ENCODE data around the gene MRPL43. TPM values are rescaled to one million over a fixed set of nuclear protein-coding genes. Genes with fewer than 3 reads are reported as not detected.
"Not testable (repeated sequence)": the region's sequence is repeated elsewhere in the genome, so short reads cannot be mapped to it uniquely, and the experiment has no call there.

Gene MRPL43
- total and polyA plus RNA-seq, 3 experiments from 2014 or later = 62.5 to 129 (median 62.8) TPM

- no peak for DNase-seq
- peaks cover 4% of the 10 kb centered on the region for H3K36me3 ChIP-seq (ENCODE audit: insufficient read depth, low read length)
- H3K27me3 Mint-ChIP-seq = no peaks in the 10 kb centered on the region
- ChIA-PET CTCF (no interaction called here), POLR2A (no interaction called here)
- H3K9me3 ChIP-seq (ENCODE audit: low read length) = no peaks in the 10 kb centered on the region
- no peak overlapping the region for H3K27ac ChIP-seq (ENCODE audit: low read depth, low read length)
- no peaks in the 10 kb centered on the region for H3K4me1 ChIP-seq (ENCODE audit: insufficient read depth, low read length)
- no peak overlapping the region for H3K27ac Mint-ChIP-seq
- H3K4me3 ChIP-seq (ENCODE audit: low read length) = no peak overlapping the region
- H3K9me3 Mint-ChIP-seq = no peaks in the 10 kb centered on the region
- no peaks in the 10 kb centered on the region for H3K27me3 ChIP-seq (ENCODE audit: insufficient read depth, low read length, poor library complexity, severe bottlenecking)
- H3K4me3 Mint-ChIP-seq = no peak overlapping the region
- H3K4me1 Mint-ChIP-seq = no peaks in the 10 kb centered on the region
- peaks cover 0 to 39% (median 13%) of the 10 kb centered on the region in 3 donors for H3K36me3 Mint-ChIP-seq
Measured at GRCh38 chr10:100978121-100978900, 9.0 kb downstream of the MRPL43 start.

- H3K4me1 ChIP-seq (ENCODE audit: insufficient read depth, low read length) = no peaks in the 10 kb centered on the region
- H3K36me3 ChIP-seq (ENCODE audit: insufficient read depth, low read length) = peaks cover 4% of the 10 kb centered on the region
- H3K27ac Mint-ChIP-seq = peak overlapping the region in 4 of 8 donors; percentile 23 to 60 (median 55)
- ChIA-PET CTCF (no interaction called here), POLR2A (no interaction called here)
- no peak overlapping the region for H3K27ac ChIP-seq (ENCODE audit: low read depth, low read length)
- H3K9me3 Mint-ChIP-seq = no peaks in the 10 kb centered on the region
- no peaks in the 10 kb centered on the region for H3K27me3 Mint-ChIP-seq
- no peaks in the 10 kb centered on the region for H3K9me3 ChIP-seq (ENCODE audit: low read length)
- no peaks in the 10 kb centered on the region for H3K27me3 ChIP-seq (ENCODE audit: insufficient read depth, low read length, poor library complexity, severe bottlenecking)
- no peak for DNase-seq
- peaks cover 0 to 31% (median 13%) of the 10 kb centered on the region in 3 donors for H3K36me3 Mint-ChIP-seq
- H3K4me1 Mint-ChIP-seq = no peaks in the 10 kb centered on the region
- no peak overlapping the region for H3K4me3 ChIP-seq (ENCODE audit: low read length)
- H3K4me3 Mint-ChIP-seq = no peak overlapping the region
Measured at GRCh38 chr10:100977436-100977835, 9.9 kb downstream of the MRPL43 start.

- H3K4me3 ChIP-seq (ENCODE audit: low read length) = no peak overlapping the region
- peak overlapping the region in 4 of 8 donors; percentile 6 to 60 (median 34) for H3K27ac Mint-ChIP-seq
- no peaks in the 10 kb centered on the region for H3K4me1 ChIP-seq (ENCODE audit: insufficient read depth, low read length)
- H3K27me3 Mint-ChIP-seq = no peaks in the 10 kb centered on the region
- no peak for DNase-seq
- H3K36me3 Mint-ChIP-seq = peaks cover 0 to 26% (median 13%) of the 10 kb centered on the region in 3 donors
- no peaks in the 10 kb centered on the region for H3K9me3 ChIP-seq (ENCODE audit: low read length)
- ChIA-PET POLR2A (no interaction called here), CTCF (no interaction called here)
- H3K27ac ChIP-seq (ENCODE audit: low read depth, low read length) = no peak overlapping the region
- peaks cover 4% of the 10 kb centered on the region for H3K36me3 ChIP-seq (ENCODE audit: insufficient read depth, low read length)
- H3K27me3 ChIP-seq (ENCODE audit: insufficient read depth, low read length, poor library complexity, severe bottlenecking) = no peaks in the 10 kb centered on the region
- H3K4me1 Mint-ChIP-seq = no peaks in the 10 kb centered on the region
- no peaks in the 10 kb centered on the region for H3K9me3 Mint-ChIP-seq
- no peak overlapping the region for H3K4me3 Mint-ChIP-seq
Measured at GRCh38 chr10:100976906-100977305, 10.4 kb downstream of the MRPL43 start.

- H3K9me3 ChIP-seq (ENCODE audit: low read length); H3K27ac ChIP-seq (ENCODE audit: low read depth, low read length); H3K4me3 ChIP-seq (ENCODE audit: low read length); POLR2A ChIA-PET; H3K4me3 Mint-ChIP-seq; H3K4me1 Mint-ChIP-seq; H3K27me3 Mint-ChIP-seq; CTCF ChIA-PET; H3K4me1 ChIP-seq (ENCODE audit: insufficient read depth, low read length); H3K27ac Mint-ChIP-seq; H3K9me3 Mint-ChIP-seq; DNase-seq; H3K27me3 ChIP-seq (ENCODE audit: insufficient read depth, low read length, poor library complexity, severe bottlenecking); H3K36me3 ChIP-seq (ENCODE audit: insufficient read depth, low read length): not testable (repeated sequence)
- peaks cover 0 to 14% (median 10%) of the 10 kb centered on the region in 3 donors for H3K36me3 Mint-ChIP-seq
Measured at GRCh38 chr10:100975397-100975796, 11.9 kb downstream of the MRPL43 start.

GRCh38 chr10:100972904-100973535, 14.3 kb downstream of the MRPL43 start:
- no peak for DNase-seq
- H3K27me3 ChIP-seq (ENCODE audit: insufficient read depth, low read length, poor library complexity, severe bottlenecking) = no peaks in the 10 kb centered on the region
- H3K4me3 Mint-ChIP-seq = no peak overlapping the region
- no peak overlapping the region for H3K4me3 ChIP-seq (ENCODE audit: low read length)
- ChIA-PET CTCF (interaction anchor here (1.5 kb wide), 1 partner anchor 25 kb away, joined by 5 read pairs; no protein-coding TSS in a partner anchor), POLR2A (no interaction called here)
- H3K27me3 Mint-ChIP-seq = no peaks in the 10 kb centered on the region
- no peaks in the 10 kb centered on the region for H3K9me3 ChIP-seq (ENCODE audit: low read length)
- no peaks in the 10 kb centered on the region for H3K36me3 ChIP-seq (ENCODE audit: insufficient read depth, low read length)
- no peak overlapping the region for H3K27ac ChIP-seq (ENCODE audit: low read depth, low read length)
- peaks cover 5% of the 10 kb centered on the region for H3K4me1 ChIP-seq (ENCODE audit: insufficient read depth, low read length)
- peaks cover 0 to 6% (median 0%) of the 10 kb centered on the region in 3 donors for H3K36me3 Mint-ChIP-seq
- H3K27ac Mint-ChIP-seq = peak overlapping the region in 2 of 8 donors; percentile 47 to 61
- H3K4me1 Mint-ChIP-seq = peaks cover 8 to 20% (median 19%) of the 10 kb centered on the region in 3 donors
- H3K9me3 Mint-ChIP-seq = no peaks in the 10 kb centered on the region

- no peak for DNase-seq
- peak overlapping the region in 1 of 7 donors; percentile 8 for H3K4me3 Mint-ChIP-seq
- H3K36me3 Mint-ChIP-seq = peaks cover 0 to 6% (median 0%) of the 10 kb centered on the region in 3 donors
- Histone ChIP-seq H3K9me3 (ENCODE audit: low read length) (no peaks in the 10 kb centered on the region), H3K27me3 (ENCODE audit: insufficient read depth, low read length, poor library complexity, severe bottlenecking) (no peaks in the 10 kb centered on the region), H3K4me3 (ENCODE audit: low read length) (no peak overlapping the region), H3K27ac (ENCODE audit: low read depth, low read length) (no peak overlapping the region), H3K36me3 (ENCODE audit: insufficient read depth, low read length) (no peaks in the 10 kb centered on the region), H3K4me1 (ENCODE audit: insufficient read depth, low read length) (peaks cover 5% of the 10 kb centered on the region)
- CTCF ChIA-PET = interaction anchor here (0.8 to 1.5 kb wide), 2 partner anchors 25 to 46 kb away, joined by 3 to 5 read pairs; no protein-coding TSS in a partner anchor
- no peaks in the 10 kb centered on the region for H3K9me3 Mint-ChIP-seq
- H3K27ac Mint-ChIP-seq = peak overlapping the region in 2 of 8 donors; percentile 47 to 61
- POLR2A ChIA-PET = no interaction called here
- H3K27me3 Mint-ChIP-seq = no peaks in the 10 kb centered on the region
- H3K4me1 Mint-ChIP-seq = peaks cover 8 to 20% (median 20%) of the 10 kb centered on the region in 3 donors
Measured at GRCh38 chr10:100972115-100972903, 15.0 kb downstream of the MRPL43 start.

- H3K27me3 ChIP-seq (ENCODE audit: insufficient read depth, low read length, poor library complexity, severe bottlenecking) = no peaks in the 10 kb centered on the region
- H3K27me3 Mint-ChIP-seq = no peaks in the 10 kb centered on the region
- POLR2A ChIA-PET = no interaction called here
- DNase-seq = no peak
- no peak overlapping the region for H3K4me3 ChIP-seq (ENCODE audit: low read length)
- peaks cover 5% of the 10 kb centered on the region for H3K4me1 ChIP-seq (ENCODE audit: insufficient read depth, low read length)
- CTCF ChIA-PET = interaction anchor here (0.8 to 2.0 kb wide), 3 partner anchors 26 to 47 kb away, joined by 3 to 12 read pairs (median 5); no protein-coding TSS in a partner anchor
- H3K4me3 Mint-ChIP-seq = peak overlapping the region in 6 of 7 donors; percentile 13 to 74 (median 70)
- peaks cover 0 to 2% (median 0%) of the 10 kb centered on the region in 3 donors for H3K36me3 Mint-ChIP-seq
- peaks cover 8 to 20% (median 20%) of the 10 kb centered on the region in 3 donors for H3K4me1 Mint-ChIP-seq
- H3K27ac ChIP-seq (ENCODE audit: low read depth, low read length) = no peak overlapping the region
- no peaks in the 10 kb centered on the region for H3K9me3 ChIP-seq (ENCODE audit: low read length)
- H3K36me3 ChIP-seq (ENCODE audit: insufficient read depth, low read length) = no peaks in the 10 kb centered on the region
- H3K27ac Mint-ChIP-seq = peak overlapping the region in 3 of 8 donors; percentile 10 to 63 (median 48)
- H3K9me3 Mint-ChIP-seq = no peaks in the 10 kb centered on the region
Measured at GRCh38 chr10:100970914-100971811, 16.1 kb downstream of the MRPL43 start.

Data from CD8-positive, alpha-beta memory T cell (primary cell).